ENCODE measurements around the gene KRT40. TPM values are rescaled to one million over a fixed set of nuclear protein-coding genes. Genes with fewer than 3 reads are reported as not detected.
A peak's percentile ranks its signal among the peaks of the same experiment; 100 is the strongest.

KRT40 gene
- total RNA-seq, 1 donor = not detected

DNA sequence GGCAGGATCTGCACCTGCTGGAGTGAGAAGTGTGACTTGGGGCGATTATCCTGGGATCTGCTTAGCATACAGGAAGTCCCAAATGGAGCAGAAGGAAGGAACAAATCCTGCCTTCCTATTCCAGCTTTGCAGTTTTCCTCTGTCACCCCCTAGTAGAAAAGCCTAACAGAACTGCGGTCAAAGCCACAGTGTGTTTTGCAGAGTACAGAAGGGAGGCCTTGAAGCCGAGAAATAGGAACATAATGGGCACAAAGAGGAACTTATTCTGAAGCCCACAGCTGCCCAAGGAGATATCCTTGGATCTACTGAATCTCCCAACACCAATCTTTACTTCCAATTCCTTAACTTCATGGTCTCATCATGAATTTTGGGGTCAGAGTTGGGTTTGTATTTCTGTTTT lies 34.4 kb upstream of the KRT40 start:
- DNase-seq (ENCODE audit: low read depth) = no peak
- no peak overlapping the region for H3K4me3 ChIP-seq (ENCODE audit: low read depth, low read length)
- TF ChIP-seq, protein P1, sequence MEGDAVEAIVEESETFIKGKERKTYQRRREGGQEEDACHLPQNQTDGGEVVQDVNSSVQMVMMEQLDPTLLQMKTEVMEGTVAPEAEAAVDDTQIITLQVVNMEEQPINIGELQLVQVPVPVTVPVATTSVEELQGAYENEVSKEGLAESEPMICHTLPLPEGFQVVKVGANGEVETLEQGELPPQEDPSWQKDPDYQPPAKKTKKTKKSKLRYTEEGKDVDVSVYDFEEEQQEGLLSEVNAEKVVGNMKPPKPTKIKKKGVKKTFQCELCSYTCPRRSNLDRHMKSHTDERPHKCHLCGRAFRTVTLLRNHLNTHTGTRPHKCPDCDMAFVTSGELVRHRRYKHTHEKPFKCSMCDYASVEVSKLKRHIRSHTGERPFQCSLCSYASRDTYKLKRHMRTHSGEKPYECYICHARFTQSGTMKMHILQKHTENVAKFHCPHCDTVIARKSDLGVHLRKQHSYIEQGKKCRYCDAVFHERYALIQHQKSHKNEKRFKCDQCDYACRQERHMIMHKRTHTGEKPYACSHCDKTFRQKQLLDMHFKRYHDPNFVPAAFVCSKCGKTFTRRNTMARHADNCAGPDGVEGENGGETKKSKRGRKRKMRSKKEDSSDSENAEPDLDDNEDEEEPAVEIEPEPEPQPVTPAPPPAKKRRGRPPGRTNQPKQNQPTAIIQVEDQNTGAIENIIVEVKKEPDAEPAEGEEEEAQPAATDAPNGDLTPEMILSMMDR (IDR thresholded peaks at IDR 0.05; ENCODE audit: insufficient read depth, low read length) = no peak

GRCh38 chr17:41016578-41017215 lies 32.6 kb upstream of the KRT40 start:
- DNase-seq (ENCODE audit: low read depth) = no peak
- TF ChIP-seq, protein P1 (IDR thresholded peaks at IDR 0.05; ENCODE audit: insufficient read depth, low read length) = no peak
- no peak overlapping the region for H3K4me3 ChIP-seq (ENCODE audit: low read depth, low read length)

GRCh38 chr17:41015454-41015853 lies 31.3 kb upstream of the KRT40 start:
- DNase-seq (ENCODE audit: low read depth) = no peak
- H3K4me3 ChIP-seq (ENCODE audit: low read depth, low read length) = no peak overlapping the region
- TF ChIP-seq, protein P1 (IDR thresholded peaks at IDR 0.05; ENCODE audit: insufficient read depth, low read length) = no peak

DNA sequence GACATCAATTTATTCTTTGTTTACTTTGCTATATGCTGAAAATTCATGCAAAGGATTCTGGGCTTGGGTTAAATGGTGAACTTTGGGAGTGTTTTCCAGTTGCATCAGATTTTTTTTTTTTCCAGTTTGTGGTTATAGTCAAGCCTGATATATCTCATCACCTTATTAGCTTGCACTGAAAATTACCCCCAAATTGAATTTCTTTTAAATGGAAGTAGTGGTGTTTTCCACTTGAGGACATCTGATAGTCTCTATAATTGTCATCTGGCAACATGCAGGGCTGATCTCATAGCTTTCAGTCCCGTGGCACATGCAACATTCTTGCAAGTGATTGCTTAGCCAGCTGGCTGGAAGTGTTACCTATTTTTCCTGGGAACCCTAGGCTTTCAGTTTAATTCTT lies 29.5 kb upstream of the KRT40 start:
- no peak overlapping the region for H3K4me3 ChIP-seq (ENCODE audit: low read depth, low read length)
- DNase-seq (ENCODE audit: low read depth) = peak; percentile 51
- TF ChIP-seq, protein P1 (IDR thresholded peaks at IDR 0.05; ENCODE audit: insufficient read depth, low read length) = no peak

DNA sequence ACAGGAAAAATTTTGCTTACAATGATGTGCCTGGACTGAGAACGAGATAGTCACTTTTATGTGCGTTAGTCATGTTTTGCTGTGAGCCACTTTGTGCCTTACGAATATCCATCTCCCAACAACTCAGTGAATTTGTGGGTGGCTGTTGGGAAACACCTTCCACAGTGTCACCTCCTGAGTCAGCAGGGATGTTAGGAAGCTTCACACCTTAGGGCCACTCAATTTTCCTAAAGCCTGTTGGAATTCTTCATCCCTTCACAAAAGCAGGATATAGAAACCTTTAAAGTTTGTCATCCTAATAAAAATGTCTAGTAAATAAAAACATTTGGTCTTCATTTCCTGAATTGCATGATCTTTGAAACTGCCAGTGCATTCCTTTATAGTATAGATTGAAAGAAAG lies 29.1 kb upstream of the KRT40 start:
- TF ChIP-seq, protein P1 (IDR thresholded peaks at IDR 0.05; ENCODE audit: insufficient read depth, low read length) = no peak
- no peak for DNase-seq (ENCODE audit: low read depth)
- no peak overlapping the region for H3K4me3 ChIP-seq (ENCODE audit: low read depth, low read length)

DNA sequence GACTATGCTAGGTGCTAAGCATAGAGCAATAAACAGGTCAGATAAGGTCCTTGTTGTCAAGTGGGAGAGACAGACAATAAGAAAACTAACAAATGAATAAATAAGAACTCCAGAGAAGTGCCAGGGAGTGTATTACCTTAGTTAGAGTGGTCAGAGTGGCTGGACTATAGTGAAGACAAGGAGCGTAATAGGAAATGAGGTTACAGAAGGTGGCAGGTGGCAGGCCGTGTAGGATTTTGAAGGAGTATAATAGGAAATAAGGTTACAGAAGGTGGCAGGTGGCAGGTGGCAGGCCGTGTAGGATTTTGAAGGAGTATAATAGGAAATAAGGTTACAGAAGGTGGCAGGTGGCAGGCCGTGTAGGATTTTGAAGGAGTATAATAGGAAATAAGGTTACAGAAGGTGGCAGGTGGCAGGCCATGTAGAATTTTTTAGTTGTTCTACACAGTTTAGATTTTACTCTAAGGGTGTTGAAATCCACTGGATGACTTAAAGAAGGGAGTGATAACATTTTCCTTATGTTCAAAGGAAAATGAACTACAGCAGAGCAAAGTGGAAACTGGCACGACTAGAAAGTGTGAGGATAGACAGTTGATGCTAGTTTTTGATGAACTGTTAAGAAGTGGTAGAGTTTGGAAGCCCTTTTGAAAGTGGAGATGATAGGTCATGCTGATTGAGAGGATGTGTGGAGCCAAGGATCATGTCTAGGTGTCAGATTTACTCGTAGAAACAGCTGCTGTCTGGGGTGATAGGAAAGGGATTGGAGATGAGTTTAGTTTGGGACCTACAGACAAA lies 28.4 kb upstream of the KRT40 start:
- no peak overlapping the region for H3K4me3 ChIP-seq (ENCODE audit: low read depth, low read length)
- TF ChIP-seq, protein P1 (IDR thresholded peaks at IDR 0.05; ENCODE audit: insufficient read depth, low read length) = no peak
- no peak for DNase-seq (ENCODE audit: low read depth)

All from fibroblast of the aortic adventitia (primary cell).